ENCODE results near the gene RASGRF1.

RASGRF1 gene

DNA sequence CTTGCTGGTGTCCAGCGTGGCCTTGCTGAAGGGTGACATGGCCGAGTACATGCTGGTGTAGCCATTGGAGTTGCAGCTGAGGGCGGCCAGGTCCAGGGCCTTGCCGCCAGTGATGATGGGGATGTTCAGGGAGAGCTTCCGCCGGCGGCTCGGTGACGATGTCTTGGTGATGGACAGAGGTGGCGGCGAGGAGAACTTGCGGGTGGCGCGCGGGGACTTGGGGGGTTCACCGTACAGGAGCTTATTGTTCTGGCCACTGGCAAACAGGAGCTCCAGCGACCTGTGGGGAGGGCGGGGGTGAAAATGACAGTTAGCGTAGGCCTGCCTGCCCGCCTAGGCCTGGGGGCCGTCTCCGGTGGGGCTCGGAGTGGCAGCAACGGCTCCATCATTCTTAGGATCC, 86.7 kb downstream of the RASGRF1 start:
- DNase-seq = no peak

DNA sequence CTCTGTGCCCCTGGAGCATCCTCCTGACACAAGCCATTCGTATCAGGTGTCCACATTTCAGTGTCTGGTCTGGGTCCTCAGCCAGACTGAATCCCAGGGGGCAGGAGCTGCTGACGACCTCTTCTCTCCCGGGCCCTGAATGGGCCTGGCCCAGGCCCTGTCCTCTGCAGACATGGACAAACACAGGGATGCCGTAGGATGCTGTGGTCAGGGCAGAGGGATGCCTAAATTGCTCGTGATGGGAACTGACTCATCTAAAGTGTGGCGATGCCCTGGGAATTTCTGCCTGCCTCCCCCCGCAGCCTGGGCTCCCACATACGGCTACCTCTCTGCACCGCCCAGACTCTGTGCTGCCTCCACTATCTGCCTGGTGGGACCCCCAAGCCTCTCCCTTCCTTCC, 87.3 kb downstream of the RASGRF1 start:
- no peak for DNase-seq

DNA sequence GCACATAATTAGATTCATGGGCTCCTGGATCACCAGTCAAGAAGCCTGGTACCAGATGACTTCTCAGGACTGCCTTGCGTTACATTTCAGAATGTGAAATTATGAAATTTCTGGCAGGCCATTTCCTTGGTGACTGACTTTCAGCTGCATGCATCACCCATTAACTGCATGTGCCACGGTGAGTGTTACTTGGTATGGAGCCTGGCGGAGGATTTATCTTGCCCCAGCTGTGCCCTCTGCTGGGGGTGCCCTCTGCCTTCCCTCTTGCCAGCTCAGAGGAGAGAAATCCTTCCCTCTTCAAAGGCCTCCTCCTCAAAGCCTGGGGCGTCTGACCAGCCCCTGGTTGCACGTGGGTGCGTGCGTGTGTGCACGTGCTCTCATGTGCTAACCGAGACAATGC, 88.0 kb downstream of the RASGRF1 start:
- no peak for DNase-seq

DNA sequence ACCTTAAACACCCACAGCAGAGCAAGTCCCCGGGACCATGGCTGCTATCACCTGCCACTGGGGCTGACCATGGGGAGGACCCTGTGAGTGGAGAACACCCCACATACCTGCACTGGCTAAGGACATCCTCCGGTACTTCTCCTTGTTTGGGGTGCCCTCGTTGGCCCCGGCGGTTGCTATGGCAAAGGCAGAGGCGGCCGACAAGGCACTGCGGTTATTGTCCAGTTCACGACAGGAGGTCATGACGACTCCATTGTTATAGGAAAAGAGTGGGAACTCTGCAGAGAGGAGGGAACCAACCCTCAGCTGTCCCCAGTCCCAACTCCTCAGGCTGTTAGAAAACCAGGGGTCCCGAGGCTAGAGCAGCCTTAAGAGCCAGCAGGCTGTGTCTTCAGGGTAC, 90.9 kb downstream of the RASGRF1 start:
- no peak for DNase-seq

DNA sequence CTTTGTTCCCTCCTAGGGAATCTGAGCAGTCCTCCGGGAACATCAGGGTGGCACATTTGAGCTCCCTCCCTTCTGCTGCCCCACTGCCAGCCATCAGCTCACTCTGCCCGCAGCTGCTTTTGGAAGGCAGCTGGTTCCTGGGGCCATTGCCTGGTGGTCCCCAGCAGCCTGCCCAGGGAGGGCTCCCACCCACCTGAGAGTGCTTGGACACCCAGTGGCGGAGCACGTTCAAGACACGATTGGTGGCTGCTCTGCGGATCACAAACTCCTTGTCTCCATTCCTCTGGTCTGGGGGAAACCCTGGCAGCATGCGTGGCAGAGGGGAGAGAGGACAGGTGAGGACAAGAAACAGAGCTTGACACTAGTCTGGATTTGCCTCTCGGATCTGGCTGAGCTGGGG, 92.1 kb downstream of the RASGRF1 start:
- no peak for DNase-seq

DNA sequence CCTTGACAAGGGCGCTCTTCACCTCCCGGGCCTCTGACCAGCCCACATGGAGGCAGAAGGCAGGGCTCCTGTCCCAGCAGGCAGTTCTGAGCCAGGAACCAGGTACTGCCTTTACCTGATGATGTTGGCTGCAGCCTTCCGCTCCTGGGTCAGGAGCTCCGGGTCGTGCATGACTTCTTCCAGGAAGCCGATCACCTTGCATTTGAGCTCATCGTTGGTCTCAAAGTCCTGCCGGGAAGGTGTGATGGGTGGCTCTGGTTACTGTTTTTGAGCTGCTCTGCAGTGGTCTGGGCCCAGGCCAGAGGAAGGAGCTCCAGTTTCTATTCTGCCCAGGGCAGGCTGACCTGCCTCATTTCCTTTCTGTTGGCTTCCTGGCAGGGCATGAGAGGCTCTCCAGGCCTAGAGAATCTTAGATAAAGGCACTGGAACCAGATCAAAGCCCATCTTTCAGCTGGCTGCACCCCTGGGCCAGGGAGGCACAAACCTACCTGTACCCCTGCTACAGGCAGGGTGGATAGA, 92.5 kb downstream of the RASGRF1 start:
- DNase-seq = no peak

DNA sequence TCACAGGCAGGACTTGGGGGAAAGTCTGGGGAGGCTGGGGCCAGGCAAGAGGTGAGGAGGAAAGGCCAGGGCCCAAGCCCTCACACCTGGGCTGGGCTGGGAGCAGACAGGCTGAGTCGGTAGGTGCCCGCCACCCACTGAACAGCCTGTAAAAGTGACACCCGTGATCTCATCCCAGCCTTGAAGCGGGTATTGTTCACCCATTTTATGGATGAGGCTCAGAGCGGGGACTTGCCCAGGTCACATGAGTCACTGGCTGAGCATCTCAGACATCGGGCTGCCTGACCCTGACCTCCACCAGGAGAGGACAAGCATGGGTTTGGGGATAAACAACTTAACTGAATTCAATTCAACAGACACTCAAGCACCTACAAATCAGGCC, 93.7 kb downstream of the RASGRF1 start:
- no peak for DNase-seq

DNA sequence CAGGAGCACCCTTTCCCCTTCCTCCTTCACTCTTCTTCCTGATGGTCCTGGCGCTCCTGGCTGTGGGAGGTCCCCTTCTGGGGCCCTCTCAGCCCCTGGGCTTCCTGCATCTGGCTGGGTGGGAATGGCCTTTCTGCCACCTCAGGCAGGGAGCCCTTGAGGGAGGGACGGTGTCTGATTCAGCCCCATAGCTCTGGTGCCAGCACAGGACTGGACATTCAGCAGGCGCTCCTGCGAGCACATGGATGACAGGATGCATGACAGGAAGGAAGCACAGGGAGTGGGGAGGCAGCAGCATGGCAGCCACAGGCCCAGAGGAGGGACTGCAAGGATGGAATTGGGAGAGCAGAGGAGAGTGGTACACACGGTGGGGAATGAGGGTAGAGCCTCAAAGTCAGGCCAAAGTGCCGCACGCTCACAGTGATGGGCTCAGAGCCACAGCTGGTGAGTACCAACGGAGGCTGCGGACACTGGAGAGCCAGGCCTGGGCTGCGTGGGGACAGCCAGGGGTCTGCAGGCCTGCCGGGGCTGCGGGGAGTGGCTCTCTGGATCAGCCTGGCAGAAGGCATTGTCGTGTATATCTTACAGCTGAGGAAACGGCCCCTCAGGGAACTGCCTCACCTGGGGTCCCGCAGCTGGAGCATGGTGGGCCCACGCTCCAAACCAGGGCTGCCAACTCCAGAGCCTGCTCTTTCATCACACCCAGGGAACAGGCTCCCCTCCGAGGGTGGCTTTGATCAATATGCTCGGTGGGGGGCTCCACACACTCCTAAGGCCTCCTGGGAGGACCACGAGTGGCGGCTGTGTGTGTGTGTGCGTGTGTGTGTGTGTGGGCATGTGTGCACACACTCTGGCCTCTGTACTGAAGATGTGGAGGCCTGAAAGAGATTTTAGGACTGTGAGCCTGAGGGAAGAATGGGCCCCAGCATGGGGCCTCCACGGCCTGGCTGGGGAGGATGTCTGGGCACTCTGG, 94.4 kb downstream of the RASGRF1 start:
- DNase-seq = no peak

DNA sequence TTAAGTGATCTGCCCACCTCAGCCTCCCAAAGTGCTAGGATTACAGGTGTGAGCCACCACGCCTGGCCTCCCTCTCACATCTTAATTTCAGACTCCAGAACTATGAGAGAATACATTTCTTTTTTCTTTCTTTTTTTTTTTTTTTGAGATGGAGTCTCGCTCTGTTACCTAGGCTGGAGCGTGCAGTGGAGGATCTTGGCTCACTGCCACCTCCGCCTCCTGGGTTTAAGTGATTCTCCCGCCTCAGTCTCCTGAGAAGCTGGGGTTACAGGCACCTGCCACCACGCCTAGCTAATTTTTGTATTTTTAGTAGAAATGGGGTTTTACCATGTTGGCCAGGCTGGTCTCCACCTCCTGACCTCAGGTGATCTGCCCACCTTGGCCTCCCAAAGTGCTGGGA, 95.4 kb downstream of the RASGRF1 start:
- DNase-seq = peak in 1 of 3 experiments; percentile 25

DNA sequence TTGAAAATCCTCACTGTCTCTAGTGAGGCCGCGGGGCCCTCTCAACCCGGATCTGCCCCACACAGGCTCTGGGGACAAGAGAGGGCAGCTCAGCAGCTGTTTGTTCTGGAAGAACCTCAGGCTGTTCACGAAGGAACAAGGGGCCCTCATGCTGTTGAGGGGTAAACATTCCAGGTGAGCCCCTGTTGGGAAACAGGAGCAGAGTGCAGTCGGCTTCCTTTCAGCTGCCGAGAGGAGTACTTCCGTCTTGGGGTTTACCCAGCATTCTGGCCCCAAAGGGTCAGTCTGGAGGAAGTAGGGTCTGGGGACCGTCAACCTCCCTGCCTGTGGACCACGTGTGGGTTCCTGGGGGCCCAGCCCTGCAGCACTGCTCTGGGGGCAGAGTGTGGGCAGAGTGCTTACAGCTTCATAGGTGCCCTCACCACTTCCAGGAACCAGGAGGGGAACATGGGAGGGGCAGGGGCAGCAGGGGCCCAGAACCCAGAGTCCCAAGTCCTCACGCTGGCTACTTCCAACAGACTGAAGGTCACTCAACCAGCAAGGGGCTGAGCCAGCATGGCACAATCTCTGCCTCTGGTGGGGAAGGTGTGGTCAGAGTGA, 96.5 kb downstream of the RASGRF1 start:
- DNase-seq = no peak

DNA sequence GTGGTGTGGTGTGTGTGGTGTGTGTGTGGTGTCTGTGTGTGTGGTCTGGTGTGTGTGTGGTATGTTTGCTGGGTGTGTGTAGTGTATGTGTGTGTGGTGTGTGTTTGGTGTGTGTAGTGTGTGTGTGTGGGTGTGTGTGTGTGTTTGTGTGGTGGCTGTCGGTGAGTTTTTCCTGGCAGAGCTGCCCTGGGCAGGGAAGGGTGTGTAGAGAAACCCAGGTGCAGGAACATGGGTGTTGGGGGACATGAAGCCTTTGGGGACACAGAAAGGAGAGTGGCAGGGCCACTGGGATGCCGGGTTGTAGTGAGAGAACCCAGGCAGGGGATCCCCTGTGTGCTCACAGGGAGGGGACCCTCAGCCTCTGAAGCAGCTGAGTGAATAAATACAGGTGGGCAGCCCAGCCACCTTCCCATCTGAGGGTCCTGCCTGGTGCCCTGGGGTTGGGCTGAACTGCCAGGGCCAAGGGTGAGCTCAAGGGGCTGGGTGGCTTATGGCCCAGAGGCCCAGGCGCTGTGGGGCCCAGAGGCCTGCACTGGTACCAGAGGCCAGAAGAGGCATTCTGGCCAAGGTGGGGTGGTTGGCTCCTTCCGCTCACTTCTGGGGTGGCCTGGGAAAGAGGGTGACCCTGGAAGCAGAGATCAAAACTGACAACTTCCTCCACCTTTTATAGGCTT, 97.2 kb downstream of the RASGRF1 start:
- no peak for DNase-seq

DNA sequence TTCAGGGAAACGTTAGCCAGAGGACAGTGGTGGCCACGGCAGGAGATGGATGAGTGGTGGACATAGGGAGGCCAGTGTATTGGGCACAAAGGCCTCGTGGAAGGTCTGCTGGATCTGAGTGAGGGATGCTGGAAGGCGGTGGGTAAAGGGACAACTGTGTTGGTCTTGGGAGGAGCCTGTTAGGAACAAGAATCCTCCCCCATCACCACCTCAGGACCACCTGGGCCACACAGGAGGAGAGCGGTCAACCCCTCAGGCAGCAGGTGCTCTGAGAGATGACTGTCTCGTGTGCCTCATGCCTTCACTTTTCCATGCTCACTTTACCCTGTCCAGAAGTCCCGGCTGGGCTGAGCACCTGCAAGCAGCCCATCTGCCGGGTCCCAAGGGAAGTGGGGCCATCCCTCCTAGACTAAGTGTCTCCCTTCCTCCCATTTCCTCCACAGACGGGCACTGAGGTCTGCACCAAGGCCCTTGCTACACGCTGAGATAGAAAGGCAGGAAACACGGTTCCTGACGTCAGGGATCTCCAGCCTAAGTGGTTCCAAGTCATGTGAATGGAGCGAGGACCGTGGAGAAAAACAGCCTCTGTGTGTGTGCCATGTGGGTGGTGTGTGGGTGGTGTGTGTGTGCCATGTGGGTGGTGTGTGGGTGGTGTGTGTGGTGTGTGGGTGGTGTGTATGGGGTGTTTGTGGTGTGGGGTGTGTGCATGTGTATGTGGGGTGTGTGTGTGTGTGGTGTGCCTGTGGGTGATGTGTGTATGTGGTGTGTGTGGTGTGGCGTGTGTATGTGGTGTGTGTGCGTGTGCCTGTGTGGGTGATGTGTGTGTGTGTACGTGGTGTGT, 97.9 kb downstream of the RASGRF1 start:
- DNase-seq = no peak

DNA sequence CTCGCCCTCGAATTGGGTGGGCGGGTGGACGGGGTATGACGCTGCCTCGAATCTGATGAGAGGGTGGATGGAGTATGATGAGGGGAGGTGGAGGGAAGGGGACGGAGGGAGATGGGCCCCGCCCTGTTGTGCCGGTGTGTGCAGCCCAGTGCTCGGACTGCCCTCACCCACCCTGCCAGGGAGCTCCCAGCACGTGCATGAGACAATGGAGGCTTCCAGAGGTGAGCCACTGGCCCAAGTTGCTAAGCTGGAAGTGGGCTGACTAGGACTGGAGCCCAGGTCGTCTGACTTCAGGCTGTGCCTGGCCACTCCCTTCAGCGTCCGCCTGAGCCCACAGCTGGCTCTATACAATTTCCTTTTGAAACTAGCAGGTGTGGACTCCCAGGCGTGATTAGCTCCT, 98.7 kb downstream of the RASGRF1 start:
- no peak for DNase-seq

DNA sequence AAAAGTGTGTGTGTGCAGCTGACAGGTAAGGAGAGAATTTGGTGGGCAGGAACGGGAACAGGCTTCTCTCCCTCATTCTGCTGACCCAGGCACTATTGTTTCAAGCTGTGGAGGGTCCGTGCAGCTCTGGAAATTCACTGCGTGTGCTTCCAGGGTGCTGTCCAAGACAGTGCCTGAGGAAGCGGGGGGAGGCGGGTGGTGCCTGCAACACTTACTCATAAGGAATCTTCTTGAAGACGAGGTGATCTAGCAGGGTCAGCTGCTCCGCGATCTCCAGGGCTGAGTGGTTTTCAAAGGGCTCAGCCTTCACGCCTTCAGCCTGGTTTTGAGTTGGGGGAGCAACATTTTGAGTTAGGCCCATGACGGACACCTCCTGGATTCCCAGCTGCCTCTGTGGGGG, 99.1 kb downstream of the RASGRF1 start:
- DNase-seq = no peak

DNA sequence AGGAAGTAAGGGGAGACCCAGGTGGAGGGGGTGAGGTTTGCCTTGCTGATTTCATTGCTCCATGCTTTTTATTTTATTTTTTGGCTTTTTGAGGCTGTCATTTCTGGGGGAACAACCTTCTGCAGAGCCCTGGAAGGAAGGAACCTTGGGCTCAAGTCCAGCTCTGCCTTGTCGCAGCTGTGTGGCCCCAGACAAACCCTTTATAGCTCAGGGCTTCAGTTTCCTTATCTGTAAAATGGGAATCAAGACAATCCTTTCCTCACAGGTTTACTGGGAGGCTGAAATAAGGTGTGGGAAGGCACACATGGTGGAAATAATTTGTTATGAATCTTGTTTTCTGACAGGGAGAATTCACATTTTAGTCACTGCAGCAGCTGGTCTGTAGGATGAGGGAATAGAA, 100.3 kb downstream of the RASGRF1 start:
- no peak for DNase-seq

DNA sequence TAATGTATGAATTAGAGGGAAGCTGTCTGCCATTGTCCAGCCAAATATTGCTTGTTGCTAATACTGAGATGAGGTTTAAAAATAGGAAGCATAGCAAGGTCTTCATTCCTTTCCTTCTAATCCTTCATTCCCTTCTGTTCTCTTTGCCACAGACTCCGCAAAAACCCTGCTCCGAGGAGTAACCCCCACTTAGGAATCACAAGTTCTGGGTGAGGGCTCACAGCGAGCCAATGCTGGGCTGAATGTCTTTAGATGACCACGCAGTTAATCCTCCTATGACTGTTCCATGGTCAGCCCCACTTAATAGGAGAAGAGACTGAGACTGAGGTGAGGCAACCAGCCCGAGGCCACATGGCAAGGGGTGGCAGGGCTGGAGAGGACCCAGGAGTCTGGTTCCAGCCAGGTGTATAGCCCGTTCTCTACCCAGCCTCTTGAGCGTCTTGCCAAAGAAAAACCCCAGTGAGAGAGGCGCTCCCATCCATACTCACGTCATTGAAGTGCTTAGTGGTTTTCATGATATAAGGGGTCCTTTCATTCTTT, 100.8 kb downstream of the RASGRF1 start:
- DNase-seq = no peak

DNA sequence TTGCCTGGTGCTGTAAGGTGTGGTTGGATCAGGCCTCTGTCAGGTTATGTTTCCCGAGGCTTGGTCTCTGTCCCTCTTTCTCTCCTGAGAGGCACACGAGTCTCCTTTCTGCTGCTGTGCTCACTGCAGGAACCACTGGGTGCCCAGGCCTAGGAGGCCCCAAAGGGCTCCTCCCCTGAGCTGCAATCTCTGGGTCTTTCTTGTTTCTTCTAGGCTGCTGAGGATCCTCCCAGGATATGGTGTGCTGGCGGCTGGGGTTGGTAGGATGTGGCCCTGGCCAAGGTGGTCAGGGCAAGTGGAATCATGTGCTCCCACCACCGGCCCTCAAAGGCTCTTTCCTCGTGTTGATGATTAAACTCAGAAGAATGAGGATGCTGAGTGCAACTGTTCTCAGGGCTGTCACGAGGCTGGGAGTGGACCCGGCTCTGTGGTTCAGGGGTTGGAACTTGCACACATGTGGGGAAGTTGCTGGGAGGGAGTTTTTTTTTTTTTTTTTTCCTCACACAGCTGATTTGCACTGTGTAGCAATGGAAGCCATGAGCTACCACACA, 102.1 kb downstream of the RASGRF1 start:
- no peak for DNase-seq

DNA sequence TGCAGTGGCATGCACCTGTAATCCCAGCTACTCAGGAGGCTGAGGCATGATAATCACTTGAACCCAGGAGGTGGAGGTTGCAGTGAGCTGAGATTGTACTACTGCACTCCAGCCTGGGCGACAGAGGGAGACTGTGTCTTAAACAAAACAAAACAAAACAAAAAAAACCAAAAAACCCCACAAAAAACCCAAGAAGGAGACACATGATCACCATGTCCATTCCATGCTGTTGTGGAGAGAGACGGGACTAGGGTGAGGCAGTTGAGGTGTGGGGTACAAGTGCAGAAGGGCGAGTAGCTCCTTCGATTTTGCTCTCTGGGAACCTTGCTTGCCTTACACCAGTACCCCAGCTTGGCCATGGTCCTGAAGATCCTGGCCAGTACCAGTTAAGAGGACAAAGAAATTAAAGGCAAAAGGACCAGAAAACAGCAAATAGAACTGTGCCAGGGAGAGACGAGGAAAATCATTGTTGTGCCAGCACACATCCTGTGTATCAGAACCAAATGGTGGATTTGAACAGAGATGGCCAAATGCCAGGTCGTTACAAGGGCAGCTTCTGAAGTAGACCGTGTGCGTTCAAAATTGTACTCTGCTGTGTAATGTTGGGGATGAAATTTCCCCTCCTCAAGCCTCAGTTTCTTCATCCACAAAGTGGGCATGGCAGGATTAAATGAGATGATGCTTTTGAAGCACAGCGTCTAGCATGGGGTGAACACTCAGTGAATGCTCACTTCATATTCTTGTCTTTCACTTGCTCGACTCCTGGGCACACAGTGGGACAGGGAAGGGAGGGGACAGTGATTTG, 102.8 kb downstream of the RASGRF1 start:
- DNase-seq = no peak

DNA sequence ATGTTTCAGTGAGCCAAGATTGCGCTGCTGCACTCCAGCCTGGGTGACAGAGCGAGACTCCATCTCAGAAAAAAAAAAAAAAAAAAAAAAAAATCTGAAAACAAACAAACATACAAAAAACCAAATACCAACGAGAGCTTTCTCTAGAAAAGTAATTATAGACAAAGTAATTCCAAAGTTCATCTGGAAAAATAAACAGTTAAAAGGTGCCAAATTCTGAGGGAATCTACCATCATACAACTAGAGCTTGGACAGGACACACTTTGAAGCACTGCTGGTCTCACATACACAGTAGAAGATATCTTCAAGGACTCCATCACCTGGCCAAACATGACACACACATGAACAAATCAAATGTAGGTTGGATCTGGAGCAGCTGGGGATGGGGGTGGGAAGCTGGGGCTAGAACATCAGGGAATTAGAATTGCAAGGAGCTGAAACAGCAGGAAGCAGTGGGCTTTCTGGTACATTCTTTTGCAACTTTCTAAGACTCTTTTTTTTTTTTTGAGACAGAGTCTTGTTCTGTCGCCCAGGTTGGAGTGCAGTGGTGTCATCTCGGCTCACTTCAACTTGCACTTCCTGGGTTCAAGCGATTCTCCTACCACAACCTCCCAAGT, 104.6 kb downstream of the RASGRF1 start:
- no peak for DNase-seq

DNA sequence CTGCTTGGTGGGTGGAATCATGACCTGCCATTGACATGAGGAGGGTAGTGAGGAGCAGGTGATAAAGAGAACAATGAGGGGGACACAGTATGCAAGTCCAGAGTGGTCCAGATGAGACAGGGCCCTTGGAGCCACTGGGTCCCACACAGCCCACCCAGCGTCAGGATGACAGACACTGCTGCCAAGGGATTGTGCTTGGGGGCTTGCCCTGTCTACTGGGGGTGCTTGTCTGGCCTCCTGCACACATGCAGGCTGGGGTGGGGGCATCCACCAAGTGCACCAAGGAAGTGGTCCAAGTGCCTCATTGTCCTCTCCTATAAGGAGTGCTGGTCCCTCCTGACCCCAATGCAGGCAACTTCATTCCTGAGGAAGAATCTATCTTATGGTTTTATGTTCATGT, 106.5 kb downstream of the RASGRF1 start:
- DNase-seq = no peak
